Calu3 (cell line): ENCODE results near the gene TMEM271. TPM values are rescaled to one million over a fixed set of nuclear protein-coding genes. Genes with fewer than 3 reads are reported as not detected.

ENCODE experiments used
- BruUV-seq: library from RNA; stranded (reverse); fragments of 400-500 nt; replicated peaks from 2 replicates; lab custom pipeline; 2021; lab: Mats Ljungman, UMichigan
- CTCF ChIA-PET: fragments of 300-600 bp; sonication (Branson Sonifier 250); formaldehyde crosslinking; loops from one replicate; lab custom pipeline; 2022; ENCODE audit warnings: antibody characterized with exemption; lab: Charles Lee
- DNase-seq: peaks from one replicate; pipeline ENCODE4 v3.0.0; 2022
- H3K27ac Mint-ChIP-seq: one replicate; pipeline ENCODE4 v1.8.0; 2022; ENCODE audit warnings: mixed read lengths; ENCODE audit not compliant: unreplicated experiment
- H3K27me3 Mint-ChIP-seq: one replicate; pipeline ENCODE4 v1.8.0; 2022; ENCODE audit warnings: mixed read lengths; ENCODE audit not compliant: unreplicated experiment
- H3K36me3 Mint-ChIP-seq: one replicate; pipeline ENCODE4 v1.8.0; 2022; ENCODE audit warnings: mild to moderate bottlenecking, moderate library complexity, mixed read lengths; ENCODE audit not compliant: insufficient read depth, unreplicated experiment
- H3K4me1 Mint-ChIP-seq: one replicate; pipeline ENCODE4 v1.8.0; 2022; ENCODE audit warnings: mild to moderate bottlenecking, low read depth, mixed read lengths; ENCODE audit not compliant: unreplicated experiment
- H3K4me3 Mint-ChIP-seq: one replicate; pipeline ENCODE4 v1.8.0; 2022; ENCODE audit warnings: mild to moderate bottlenecking, low read depth, moderate library complexity, mixed read lengths; ENCODE audit not compliant: unreplicated experiment
- H3K9me3 Mint-ChIP-seq: one replicate; pipeline ENCODE4 v1.8.0; 2022; ENCODE audit warnings: low read depth, mixed read lengths; ENCODE audit not compliant: unreplicated experiment
- intact Hi-C: fragments of 100-400 bp; cut with micrococcal nuclease; formaldehyde crosslinking; loops from one replicate; pipeline ENCODE4 v1.10.0; 2022; ENCODE audit not compliant: unreplicated experiment
- total RNA-seq: library from RNA; stranded (reverse); gene quantifications from 2 replicates; pipeline ENCODE4 v1.2.3, GENCODE V29; 2022
- TF ChIP-seq, protein P1 (sequence below): fragments of 200-600 bp; IDR thresholded peaks from one replicate; pipeline ENCODE4 v1.8.0; 2022; ENCODE audit warnings: antibody characterized with exemption; ENCODE audit not compliant: unreplicated experiment

Gene TMEM271
- total RNA-seq, 1 experiment from 2014 or later: not detected

DNA sequence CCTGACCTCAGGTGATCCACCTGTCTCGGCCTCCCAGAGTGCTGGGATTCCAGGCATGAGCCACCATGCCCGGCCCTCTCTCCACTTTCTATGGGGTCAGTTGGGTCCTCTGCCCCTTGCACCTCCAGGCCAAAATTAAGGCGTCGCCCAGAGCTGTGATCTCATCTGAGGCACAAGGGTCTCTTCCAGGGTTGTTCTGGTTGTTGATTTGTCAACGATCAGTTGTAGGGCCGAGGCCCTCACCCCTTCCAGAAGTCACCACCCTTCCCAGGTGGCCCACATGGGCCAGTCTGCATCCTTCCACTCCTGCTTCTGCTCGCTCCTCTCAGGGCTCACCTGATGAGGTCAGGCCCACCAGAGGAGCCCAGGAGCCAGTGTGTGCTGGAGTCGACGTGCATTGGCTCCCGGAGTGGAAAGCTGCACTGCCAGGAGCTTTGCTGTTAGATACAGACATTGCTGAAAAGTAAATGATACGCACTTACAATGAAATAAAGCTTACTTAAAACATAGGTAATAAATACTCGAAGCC, 14.3 kb upstream of the TMEM271 start:
- peaks cover 5% of the 10 kb centered on the region for H3K9me3 Mint-ChIP-seq
- intact Hi-C loops: no loop called here
- DNase-seq: no peak
- TF ChIP-seq, protein P1, sequence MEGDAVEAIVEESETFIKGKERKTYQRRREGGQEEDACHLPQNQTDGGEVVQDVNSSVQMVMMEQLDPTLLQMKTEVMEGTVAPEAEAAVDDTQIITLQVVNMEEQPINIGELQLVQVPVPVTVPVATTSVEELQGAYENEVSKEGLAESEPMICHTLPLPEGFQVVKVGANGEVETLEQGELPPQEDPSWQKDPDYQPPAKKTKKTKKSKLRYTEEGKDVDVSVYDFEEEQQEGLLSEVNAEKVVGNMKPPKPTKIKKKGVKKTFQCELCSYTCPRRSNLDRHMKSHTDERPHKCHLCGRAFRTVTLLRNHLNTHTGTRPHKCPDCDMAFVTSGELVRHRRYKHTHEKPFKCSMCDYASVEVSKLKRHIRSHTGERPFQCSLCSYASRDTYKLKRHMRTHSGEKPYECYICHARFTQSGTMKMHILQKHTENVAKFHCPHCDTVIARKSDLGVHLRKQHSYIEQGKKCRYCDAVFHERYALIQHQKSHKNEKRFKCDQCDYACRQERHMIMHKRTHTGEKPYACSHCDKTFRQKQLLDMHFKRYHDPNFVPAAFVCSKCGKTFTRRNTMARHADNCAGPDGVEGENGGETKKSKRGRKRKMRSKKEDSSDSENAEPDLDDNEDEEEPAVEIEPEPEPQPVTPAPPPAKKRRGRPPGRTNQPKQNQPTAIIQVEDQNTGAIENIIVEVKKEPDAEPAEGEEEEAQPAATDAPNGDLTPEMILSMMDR: no peak
- no TSS peak for BruUV-seq
- H3K36me3 Mint-ChIP-seq: no peaks in the 10 kb centered on the region
- CTCF ChIA-PET: no interaction called here
- no peaks in the 10 kb centered on the region for H3K4me1 Mint-ChIP-seq
- no peaks in the 10 kb centered on the region for H3K27me3 Mint-ChIP-seq
- no peak overlapping the region for H3K4me3 Mint-ChIP-seq
- H3K27ac Mint-ChIP-seq: no peak overlapping the region

DNA sequence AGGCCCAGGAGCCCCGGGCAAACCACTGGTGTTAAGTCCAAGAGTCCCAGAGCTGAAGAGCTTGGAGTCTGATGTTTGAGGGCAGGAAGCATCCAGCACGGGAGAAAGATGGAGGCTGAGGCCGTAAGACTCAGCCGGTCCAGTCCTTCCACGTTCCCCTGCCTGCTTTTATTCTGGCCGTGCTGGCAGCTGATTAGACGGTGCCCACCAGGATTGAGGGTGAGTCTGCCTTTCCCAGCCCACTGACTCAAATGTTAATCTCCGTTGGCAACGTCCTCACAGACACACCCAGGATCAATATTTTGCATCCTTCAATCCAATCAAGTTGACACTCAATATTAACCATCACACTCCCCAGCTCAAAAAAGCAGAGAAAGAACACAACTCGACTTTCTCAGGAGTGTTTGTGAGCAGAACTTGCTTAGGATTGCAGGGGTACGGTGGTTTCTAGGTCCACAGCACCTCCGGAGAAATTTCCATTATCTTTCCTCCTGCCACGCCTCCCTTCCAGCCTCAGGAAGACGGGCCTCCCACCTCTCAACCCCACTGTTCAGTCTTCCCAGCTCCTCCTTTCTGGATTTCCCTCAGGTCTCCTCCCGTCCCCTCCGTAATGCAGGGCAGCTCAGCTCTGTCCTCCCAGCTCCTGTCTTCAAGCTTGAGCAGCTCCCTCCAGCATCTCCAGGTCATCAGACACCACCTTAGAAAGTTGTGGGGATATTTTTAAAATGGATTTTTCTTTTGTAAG, 13.3 kb upstream of the TMEM271 start:
- TF ChIP-seq, protein P1: no peak
- CTCF ChIA-PET: no interaction called here
- Mint-ChIP-seq H3K9me3 (peaks cover 5% of the 10 kb centered on the region), H3K4me3 (no peak overlapping the region), H3K4me1 (no peaks in the 10 kb centered on the region), H3K36me3 (no peaks in the 10 kb centered on the region), H3K27me3 (no peaks in the 10 kb centered on the region), H3K27ac (no peak overlapping the region)
- BruUV-seq: no TSS peak
- intact Hi-C loops: no loop called here
- DNase-seq: no peak

DNA sequence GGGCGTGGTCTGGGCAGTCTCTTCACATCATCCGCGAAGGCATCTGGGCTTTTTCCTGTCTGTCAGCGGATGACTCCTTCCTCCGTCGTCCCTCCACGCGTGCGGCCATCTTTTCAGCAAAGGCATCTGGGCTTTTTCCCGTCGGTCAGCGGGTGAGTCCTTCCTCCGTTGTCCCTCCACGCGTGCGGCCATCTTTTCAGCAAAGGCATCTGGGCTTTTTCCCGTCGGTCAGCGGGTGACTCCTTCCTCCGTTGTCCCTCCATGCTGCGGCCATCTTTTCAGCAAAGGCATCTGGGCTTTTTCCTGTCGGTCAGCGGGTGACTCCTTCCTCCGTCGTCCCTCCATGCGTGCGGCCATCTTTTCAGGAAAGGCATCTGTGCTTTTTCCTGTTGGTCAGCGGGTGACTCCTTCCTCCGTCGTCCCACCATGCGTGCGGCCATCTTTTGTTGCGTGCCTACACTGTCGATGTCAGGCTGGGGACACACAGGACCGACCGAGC, 12.3 kb upstream of the TMEM271 start:
- Mint-ChIP-seq H3K36me3 (no peaks in the 10 kb centered on the region), H3K4me3 (no peak overlapping the region), H3K27ac (no peak overlapping the region), H3K9me3 (peaks cover 3% of the 10 kb centered on the region), H3K4me1 (no peaks in the 10 kb centered on the region), H3K27me3 (no peaks in the 10 kb centered on the region)
- no peak for DNase-seq
- TF ChIP-seq, protein P1: no peak
- BruUV-seq: no TSS peak
- intact Hi-C loops: no loop called here
- CTCF ChIA-PET: interaction anchor here (0.6 kb wide), 1 partner anchor 1691 kb away, joined by 5 read pairs; no protein-coding TSS in a partner anchor

DNA sequence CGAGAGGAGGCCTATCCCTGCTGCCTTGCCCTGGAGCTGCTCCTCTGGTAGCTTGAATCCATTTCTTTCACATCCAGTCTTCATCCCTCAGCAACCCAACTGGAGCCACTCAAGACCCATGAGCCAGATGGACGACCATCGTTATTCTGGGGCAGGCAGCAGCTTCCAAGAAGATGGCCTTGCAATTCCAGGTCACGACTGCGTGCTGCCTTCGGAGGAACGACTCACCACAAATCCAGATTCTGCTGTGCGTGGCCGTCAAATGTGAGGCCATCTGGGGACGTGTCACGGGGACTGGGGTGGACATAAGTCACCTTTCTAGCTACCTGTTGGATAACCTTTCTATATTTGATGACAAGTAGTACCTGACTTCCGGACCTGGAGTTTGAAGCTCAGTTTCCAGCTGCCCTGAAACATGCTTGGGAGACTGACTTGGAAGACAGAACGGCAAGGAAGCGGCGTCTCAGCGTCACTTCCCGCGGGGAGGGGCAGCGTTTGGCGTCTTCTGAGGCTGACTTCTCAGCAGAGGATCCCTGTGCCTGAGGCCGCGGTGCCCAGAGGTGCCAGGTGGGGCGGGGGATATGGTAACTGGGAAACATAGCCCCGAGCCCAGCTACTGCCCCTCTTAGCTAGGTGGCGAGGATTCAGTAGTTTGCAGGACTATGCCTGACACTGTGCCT, 11.7 kb upstream of the TMEM271 start:
- Mint-ChIP-seq H3K36me3 (no peaks in the 10 kb centered on the region), H3K27me3 (no peaks in the 10 kb centered on the region), H3K9me3 (no peaks in the 10 kb centered on the region), H3K4me1 (no peaks in the 10 kb centered on the region), H3K27ac (no peak overlapping the region), H3K4me3 (no peak overlapping the region)
- no TSS peak for BruUV-seq
- CTCF ChIA-PET: interaction anchor here (0.6 kb wide), 1 partner anchor 1692 kb away, joined by 5 read pairs; no protein-coding TSS in a partner anchor
- TF ChIP-seq, protein P1: no peak
- intact Hi-C loops: no loop called here
- no peak for DNase-seq
